ENCODE measurements around the gene KMT2C. TPM values are rescaled to one million over a fixed set of nuclear protein-coding genes. Genes with fewer than 3 reads are reported as not detected.

The KMT2C gene
- total and polyA plus RNA-seq, 9 donors: 14.0 to 109 (median 74.0) TPM

- intact Hi-C loops (cut with DNase I): no loop called here
- DNase-seq: no peak
- Histone ChIP-seq H3K27me3 (no peaks in the 10 kb centered on the region), H3K9me3 (no peaks in the 10 kb centered on the region), H3K27ac (no peak overlapping the region), H3K36me3 (no peaks in the 10 kb centered on the region), H3K4me1 (ENCODE audit: insufficient read depth) (no peaks in the 10 kb centered on the region), H3K4me3 (no peak overlapping the region)
- no peak for TF ChIP-seq CTCF (IDR thresholded peaks at IDR 0.05)
- TF ChIP-seq EP300 (IDR thresholded peaks at IDR 0.05): no peak
- TF ChIP-seq POLR2A (IDR thresholded peaks at IDR 0.05): no peak
- WGBS, 3 donors: 85 to 88% (median 88%) methylated on average over 12 of the region's 12 CpGs
Measured at GRCh38 chr7:152144557-152145245, 291.1 kb downstream of the KMT2C start.

GRCh38 chr7:152142976-152143595 is 292.7 kb downstream of the KMT2C start:
- WGBS, 3 donors: 56 to 59% (median 58%) methylated on average over 5 of the region's 5 CpGs
- no peak overlapping the region for H3K27ac ChIP-seq
- H3K4me1 ChIP-seq (ENCODE audit: insufficient read depth): no peaks in the 10 kb centered on the region
- intact Hi-C loops (cut with DNase I): no loop called here
- H3K4me3 ChIP-seq: no peak overlapping the region
- no peak for DNase-seq
- H3K36me3 ChIP-seq: no peaks in the 10 kb centered on the region
- H3K9me3 ChIP-seq: no peaks in the 10 kb centered on the region
- TF ChIP-seq EP300 (IDR thresholded peaks at IDR 0.05) (no peak), POLR2A (IDR thresholded peaks at IDR 0.05) (no peak), CTCF (IDR thresholded peaks at IDR 0.05) (no peak)
- H3K27me3 ChIP-seq: no peaks in the 10 kb centered on the region

- intact Hi-C loops (cut with DNase I): no loop called here
- TF ChIP-seq EP300 (IDR thresholded peaks at IDR 0.05) (no peak), CTCF (IDR thresholded peaks at IDR 0.05) (no peak), POLR2A (IDR thresholded peaks at IDR 0.05) (no peak)
- Histone ChIP-seq H3K4me1 (ENCODE audit: insufficient read depth) (peaks cover 7% of the 10 kb centered on the region), H3K36me3 (no peaks in the 10 kb centered on the region), H3K4me3 (no peak overlapping the region), H3K27ac (no peak overlapping the region), H3K27me3 (no peaks in the 10 kb centered on the region), H3K9me3 (no peaks in the 10 kb centered on the region)
- 92 to 93% (median 92%) methylated on average over 2 of the region's 2 CpGs for WGBS, 3 donors
- no peak for DNase-seq
Measured at GRCh38 chr7:152140560-152140959, 295.2 kb downstream of the KMT2C start.

GRCh38 chr7:152140067-152140466 is 295.7 kb downstream of the KMT2C start:
- WGBS, 3 donors: 84 to 91% (median 89%) methylated on average over 4 of the region's 4 CpGs
- Histone ChIP-seq H3K9me3 (no peaks in the 10 kb centered on the region), H3K27ac (no peak overlapping the region), H3K36me3 (no peaks in the 10 kb centered on the region), H3K27me3 (no peaks in the 10 kb centered on the region), H3K4me1 (ENCODE audit: insufficient read depth) (peaks cover 7% of the 10 kb centered on the region), H3K4me3 (no peak overlapping the region)
- DNase-seq: no peak
- intact Hi-C loops (cut with DNase I): no loop called here
- TF ChIP-seq EP300 (IDR thresholded peaks at IDR 0.05) (no peak), CTCF (IDR thresholded peaks at IDR 0.05) (no peak), POLR2A (IDR thresholded peaks at IDR 0.05) (no peak)
